ENCODE results near the gene ACTL6B. TPM values are rescaled to one million over a fixed set of nuclear protein-coding genes. Genes with fewer than 3 reads are reported as not detected.

ACTL6B gene
- total RNA-seq, 2 donors from 2014 or later, result not detected

DNA sequence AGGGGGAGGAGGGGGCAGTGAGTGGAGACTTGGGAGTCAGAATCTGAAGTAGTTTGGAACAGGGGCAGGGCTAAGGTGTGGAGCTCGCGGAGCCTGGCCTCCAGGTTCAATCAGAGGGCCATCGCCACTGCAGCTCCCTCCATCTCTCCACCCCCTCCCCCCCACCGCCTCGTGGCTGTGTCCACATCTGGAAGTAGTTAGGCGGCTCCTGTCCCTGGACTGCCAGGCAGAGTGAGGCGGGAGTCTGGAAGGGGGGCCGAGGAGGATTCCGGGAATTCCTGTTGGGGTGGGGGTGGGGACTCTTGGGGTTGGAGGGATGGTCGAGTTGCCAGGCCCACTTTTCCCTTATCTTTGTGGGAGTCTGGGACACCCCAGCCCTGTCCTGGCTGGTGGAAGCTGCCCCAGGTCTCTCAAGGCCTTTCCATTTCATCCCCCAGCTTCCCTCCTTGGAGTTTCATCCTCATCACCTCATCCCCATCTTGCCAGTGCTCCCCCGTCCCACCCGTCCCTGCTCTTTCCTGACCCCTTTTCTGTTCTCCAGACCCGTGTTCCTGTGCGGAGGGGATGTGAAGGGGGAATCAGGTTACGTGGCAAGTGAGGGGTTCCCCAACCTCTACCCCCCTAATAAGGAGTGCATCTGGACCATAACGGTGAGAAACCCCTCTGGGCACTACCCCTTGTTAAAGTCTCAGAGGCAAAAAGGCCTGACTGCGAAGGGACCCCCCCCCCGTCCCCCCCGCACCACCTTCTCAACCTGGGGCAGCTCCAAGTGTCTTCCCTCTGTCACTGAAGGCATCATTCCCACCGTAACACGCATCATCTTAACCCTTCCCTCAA lies 53.1 kb downstream of the ACTL6B start:
- no peaks in the 10 kb centered on the region for H3K27me3 ChIP-seq
- DNase-seq (ENCODE audit: low spot score), result peak; percentile 81
- H3K9me3 ChIP-seq, result no peaks in the 10 kb centered on the region
- TF ChIP-seq, protein P1, sequence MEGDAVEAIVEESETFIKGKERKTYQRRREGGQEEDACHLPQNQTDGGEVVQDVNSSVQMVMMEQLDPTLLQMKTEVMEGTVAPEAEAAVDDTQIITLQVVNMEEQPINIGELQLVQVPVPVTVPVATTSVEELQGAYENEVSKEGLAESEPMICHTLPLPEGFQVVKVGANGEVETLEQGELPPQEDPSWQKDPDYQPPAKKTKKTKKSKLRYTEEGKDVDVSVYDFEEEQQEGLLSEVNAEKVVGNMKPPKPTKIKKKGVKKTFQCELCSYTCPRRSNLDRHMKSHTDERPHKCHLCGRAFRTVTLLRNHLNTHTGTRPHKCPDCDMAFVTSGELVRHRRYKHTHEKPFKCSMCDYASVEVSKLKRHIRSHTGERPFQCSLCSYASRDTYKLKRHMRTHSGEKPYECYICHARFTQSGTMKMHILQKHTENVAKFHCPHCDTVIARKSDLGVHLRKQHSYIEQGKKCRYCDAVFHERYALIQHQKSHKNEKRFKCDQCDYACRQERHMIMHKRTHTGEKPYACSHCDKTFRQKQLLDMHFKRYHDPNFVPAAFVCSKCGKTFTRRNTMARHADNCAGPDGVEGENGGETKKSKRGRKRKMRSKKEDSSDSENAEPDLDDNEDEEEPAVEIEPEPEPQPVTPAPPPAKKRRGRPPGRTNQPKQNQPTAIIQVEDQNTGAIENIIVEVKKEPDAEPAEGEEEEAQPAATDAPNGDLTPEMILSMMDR (IDR thresholded peaks at IDR 0.05), result no peak
- no peaks in the 10 kb centered on the region for H3K36me3 ChIP-seq
- H3K4me1 ChIP-seq, result peaks cover 0 to 34% of the 10 kb centered on the region in 2 donors
- H3K27ac ChIP-seq, result peak overlapping the region; percentile 81 to 91
- H3K4me3 ChIP-seq, result peak overlapping the region; percentile 66 to 73

- DNase-seq (ENCODE audit: low spot score), result no peak
- peaks cover 0 to 34% of the 10 kb centered on the region in 2 donors for H3K4me1 ChIP-seq
- TF ChIP-seq, protein P1 (IDR thresholded peaks at IDR 0.05), result no peak
- no peak overlapping the region for H3K4me3 ChIP-seq
- no peak overlapping the region for H3K27ac ChIP-seq
- H3K9me3 ChIP-seq, result no peaks in the 10 kb centered on the region
- no peaks in the 10 kb centered on the region for H3K36me3 ChIP-seq
- H3K27me3 ChIP-seq, result no peaks in the 10 kb centered on the region
Observed at GRCh38 chr7:100600730-100601038, 55.6 kb downstream of the ACTL6B start.

DNA sequence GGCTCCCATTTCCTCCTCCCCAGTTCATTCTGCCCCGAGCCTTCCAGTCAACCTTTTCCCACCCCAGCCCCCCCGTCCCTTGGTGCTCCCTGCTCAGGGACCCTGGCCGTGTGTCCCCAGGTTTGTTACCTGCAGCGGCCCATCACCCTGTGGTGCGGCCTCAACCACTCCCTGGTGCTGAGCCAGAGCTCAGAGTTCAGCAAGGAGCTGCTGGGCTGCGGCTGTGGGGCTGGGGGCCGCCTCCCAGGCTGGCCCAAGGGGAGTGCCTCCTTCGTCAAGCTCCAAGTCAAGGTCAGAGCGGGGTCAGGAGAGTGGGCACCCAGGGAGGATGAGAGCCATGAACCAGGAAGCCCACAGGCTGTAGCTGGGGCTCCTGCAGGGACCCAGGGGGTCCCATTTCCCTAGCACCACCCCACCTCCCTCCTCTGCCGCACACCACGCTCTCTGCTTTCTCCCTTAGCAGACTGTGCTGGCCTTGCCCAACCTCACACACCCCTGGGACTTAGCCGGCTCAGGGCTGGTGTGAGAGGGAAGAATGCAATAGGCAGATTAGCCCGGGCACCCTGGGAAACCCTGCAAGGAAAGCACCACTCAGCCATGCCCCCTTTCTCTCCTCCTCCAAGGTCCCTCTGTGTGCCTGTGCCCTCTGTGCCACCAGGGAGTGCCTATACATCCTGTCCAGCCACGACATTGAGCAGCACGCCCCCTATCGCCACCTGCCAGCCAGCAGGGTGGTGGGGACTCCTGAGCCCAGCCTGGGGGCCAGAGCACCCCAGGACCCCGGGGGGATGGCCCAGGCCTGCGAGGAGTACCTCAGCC lies 56.1 kb downstream of the ACTL6B start:
- Histone ChIP-seq H3K4me1 (peaks cover 0 to 30% of the 10 kb centered on the region in 2 donors), H3K27ac (no peak overlapping the region), H3K36me3 (no peaks in the 10 kb centered on the region), H3K9me3 (no peaks in the 10 kb centered on the region), H3K4me3 (no peak overlapping the region), H3K27me3 (no peaks in the 10 kb centered on the region)
- TF ChIP-seq, protein P1 (IDR thresholded peaks at IDR 0.05), result no peak
- DNase-seq (ENCODE audit: low spot score), result no peak

- Histone ChIP-seq H3K36me3 (no peaks in the 10 kb centered on the region), H3K9me3 (no peaks in the 10 kb centered on the region), H3K27ac (no peak overlapping the region), H3K4me1 (peaks cover 0 to 13% of the 10 kb centered on the region in 2 donors), H3K27me3 (no peaks in the 10 kb centered on the region), H3K4me3 (no peak overlapping the region)
- DNase-seq (ENCODE audit: low spot score), result no peak
- TF ChIP-seq, protein P1 (IDR thresholded peaks at IDR 0.05), result no peak
Observed at GRCh38 chr7:100598425-100598824, 57.8 kb downstream of the ACTL6B start.

- no peak for DNase-seq (ENCODE audit: low spot score)
- H3K4me1 ChIP-seq, result peaks cover 0 to 6% of the 10 kb centered on the region in 2 donors
- H3K27me3 ChIP-seq, result no peaks in the 10 kb centered on the region
- no peak overlapping the region for H3K27ac ChIP-seq
- TF ChIP-seq, protein P1 (IDR thresholded peaks at IDR 0.05), result no peak
- H3K36me3 ChIP-seq, result no peaks in the 10 kb centered on the region
- no peaks in the 10 kb centered on the region for H3K9me3 ChIP-seq
- no peak overlapping the region for H3K4me3 ChIP-seq
Observed at GRCh38 chr7:100595188-100595587, 61.1 kb downstream of the ACTL6B start.

Other genes with a start within 250 kb of the ACTL6B start
- gene ZCWPW1, start 227.7 kb downstream of the ACTL6B start, total RNA-seq, result 1 to 10 TPM; 2.1 to 8.5 TPM
- 10 to 100 TPM; 12.6 to 21.9 TPM for gene MEPCE, start 226.6 kb downstream of the ACTL6B start, total RNA-seq
- gene PPP1R35, start 220.0 kb downstream of the ACTL6B start, total RNA-seq, result 10 to 100 TPM; 18.7 to 20.2 TPM
- gene SPACDR, start 192.2 kb downstream of the ACTL6B start, total RNA-seq, result not detected
- gene TSC22D4, start 177.2 kb downstream of the ACTL6B start, total RNA-seq, result 10 to 100 TPM; 26.2 to 34.6 TPM
- gene NYAP1, start 172.5 kb downstream of the ACTL6B start, total RNA-seq, result 1 to 10 TPM in 1 of 2 donors, under 1 TPM in 1; 0.37 to 1.5 TPM
- gene AGFG2, start 117.2 kb downstream of the ACTL6B start, total RNA-seq, result 10 to 100 TPM; 16.4 to 25.8 TPM
- not detected for gene SAP25, start 82.5 kb downstream of the ACTL6B start, total RNA-seq
- gene LRCH4, start 70.3 kb downstream of the ACTL6B start, total RNA-seq, result 10 to 100 TPM; 23.0 to 46.2 TPM
- gene FBXO24, start 70.1 kb downstream of the ACTL6B start, total RNA-seq, result under 1 TPM in 1 of 2 donors, not detected in 1; 0.20 TPM
- gene PCOLCE, start 54.1 kb downstream of the ACTL6B start, total RNA-seq, result 10 to 100 TPM; 25.4 to 39.0 TPM
- 10 to 100 TPM; 11.8 to 13.5 TPM for gene MOSPD3, start 43.9 kb downstream of the ACTL6B start, total RNA-seq
- under 1 TPM in 1 of 2 donors, not detected in 1; 0.19 TPM for gene TFR2, start 14.9 kb downstream of the ACTL6B start, total RNA-seq
- gene GNB2, start 17.3 kb upstream of the ACTL6B start, total RNA-seq, result 100 to 1,000 TPM in 1 of 2 donors, 10 to 100 TPM in 1; 96.2 to 169 TPM
- 10 to 100 TPM; 13.4 to 17.4 TPM for gene GIGYF1, start 37.8 kb upstream of the ACTL6B start, total RNA-seq
- 10 to 100 TPM; 19.1 to 28.7 TPM for gene POP7, start 49.7 kb upstream of the ACTL6B start, total RNA-seq
- not detected for gene EPO, start 64.0 kb upstream of the ACTL6B start, total RNA-seq
- gene ZAN, start 77.1 kb upstream of the ACTL6B start, total RNA-seq, result not detected
- gene EPHB4, start 171.1 kb upstream of the ACTL6B start, total RNA-seq, result 10 to 100 TPM; 25.0 to 64.6 TPM
- 1 to 10 TPM; 5.0 to 9.0 TPM for gene SLC12A9, start 196.3 kb upstream of the ACTL6B start, total RNA-seq
- gene TRIP6, start 210.9 kb upstream of the ACTL6B start, total RNA-seq, result 10 to 100 TPM; 41.6 to 64.4 TPM
- 10 to 100 TPM; 33.4 to 49.6 TPM for gene SRRT, start 218.7 kb upstream of the ACTL6B start, total RNA-seq
- gene UFSP1, start 233.3 kb upstream of the ACTL6B start, total RNA-seq, result 1 to 10 TPM; 3.0 to 3.7 TPM
- 10 to 100 TPM in 1 of 2 donors, 1 to 10 TPM in 1; 5.4 to 33.0 TPM for gene ACHE, start 239.4 kb upstream of the ACTL6B start, total RNA-seq